HEK293T (cell line): ENCODE results near the gene C1orf87.
A peak's percentile ranks its signal among the peaks of the same experiment; 100 is the strongest.

Experiments
- CTCF ChIA-PET: fragments of 350-600 bp; formaldehyde crosslinking; extraction: SDS; loops from one replicate; lab custom pipeline; 2021; ENCODE audit warnings: antibody characterized with exemption, inconsistent platforms; lab: Yijun Ruan, JAX
- POLR2A ChIA-PET: fragments of 350-600 bp; formaldehyde crosslinking; extraction: SDS; loops from one replicate; lab custom pipeline; 2020; ENCODE audit warnings: antibody characterized with exemption, inconsistent platforms; lab: Yijun Ruan, JAX
- DNase-seq: peaks from one replicate; pipeline ENCODE4 v3.0.0; 2012; ENCODE audit warnings: mixed read lengths; ENCODE audit errors: extremely low spot score
- ARNT ChIP-seq: fragments of 450-650 bp; IDR thresholded peaks from 2 replicates; pipeline ENCODE4 v1.6.1; 2017; ENCODE audit warnings: mild to moderate bottlenecking
- BHLHE40 ChIP-seq: fragments of 450-650 bp; IDR thresholded peaks from 2 replicates; pipeline ENCODE4 v1.6.1; 2016; ENCODE audit warnings: mild to moderate bottlenecking, moderate library complexity, borderline replicate concordance
- CTBP1 ChIP-seq: fragments of 450-650 bp; IDR thresholded peaks from 2 replicates; pipeline ENCODE4 v1.6.1; 2016; ENCODE audit warnings: borderline replicate concordance
- ELF4 ChIP-seq: fragments of 450-650 bp; IDR thresholded peaks from 2 replicates; pipeline ENCODE4 v1.6.1; 2017; ENCODE audit warnings: antibody characterized with exemption
- FOXA1 ChIP-seq: fragments of 450-650 bp; IDR thresholded peaks from 2 replicates; pipeline ENCODE4 v1.6.1; 2016; ENCODE audit warnings: mild to moderate bottlenecking
- FOXK2 ChIP-seq: fragments of 450-650 bp; IDR thresholded peaks from 2 replicates; pipeline ENCODE4 v1.6.1; 2016; ENCODE audit warnings: mild to moderate bottlenecking
- FOXM1 ChIP-seq: fragments of 450-650 bp; IDR thresholded peaks from 2 replicates; pipeline ENCODE4 v1.6.1; 2017; ENCODE audit warnings: mild to moderate bottlenecking, borderline replicate concordance
- HDGF ChIP-seq: fragments of 450-650 bp; IDR thresholded peaks from 2 replicates; pipeline ENCODE4 v1.6.1; 2017; ENCODE audit warnings: antibody characterized with exemption, borderline replicate concordance
- L3MBTL2 ChIP-seq: fragments of 450-650 bp; conservative IDR thresholded peaks from 2 replicates; pipeline ENCODE4 v1.6.1; 2016; ENCODE audit warnings: mild to moderate bottlenecking
- LEF1 ChIP-seq: fragments of 450-650 bp; IDR thresholded peaks from 2 replicates; pipeline ENCODE4 v1.6.1; 2017; ENCODE audit warnings: mild to moderate bottlenecking, borderline replicate concordance
- NFRKB ChIP-seq: fragments of 450-650 bp; IDR thresholded peaks from 2 replicates; pipeline ENCODE4 v1.6.1; 2016; ENCODE audit warnings: mild to moderate bottlenecking, moderate library complexity
- PKNOX1 ChIP-seq: fragments of 450-650 bp; IDR thresholded peaks from 2 replicates; pipeline ENCODE4 v1.6.1; 2016
- SP1 ChIP-seq: fragments of 450-650 bp; IDR thresholded peaks from 2 replicates; pipeline ENCODE4 v1.6.1; 2017
- SUZ12 ChIP-seq: fragments of 450-650 bp; IDR thresholded peaks from 2 replicates; pipeline ENCODE4 v1.6.1; 2016; ENCODE audit warnings: mild to moderate bottlenecking
- TARDBP ChIP-seq: fragments of 450-650 bp; IDR thresholded peaks from 2 replicates; pipeline ENCODE4 v1.6.1; 2016
- ZNF384 ChIP-seq: fragments of 450-650 bp; IDR thresholded peaks from 2 replicates; pipeline ENCODE4 v1.6.1; 2016

Gene C1orf87

GRCh38 chr1:59952065-59952464, 121.5 kb downstream of the C1orf87 start:
- TF ChIP-seq FOXK2 (no peak), BHLHE40 (no peak), HDGF (no peak), L3MBTL2 (no peak), PKNOX1 (no peak), NFRKB (no peak), FOXM1 (no peak), ZNF384 (no peak), FOXA1 (no peak), SP1 (no peak), TARDBP (no peak), SUZ12 (no peak), LEF1 (no peak), ELF4 (no peak), ARNT (no peak), CTBP1 (no peak)
- ChIA-PET POLR2A (no interaction called here), CTCF (interaction anchor here (1.0 to 1.5 kb wide), 2 partner anchors 19 to 73 kb away, joined by 3 to 4 read pairs; no protein-coding TSS in a partner anchor)
- DNase-seq, result no peak

GRCh38 chr1:59949648-59950047, 123.9 kb downstream of the C1orf87 start:
- POLR2A ChIA-PET, result interaction anchor here (1.3 kb wide), 1 partner anchor 135 kb away, joined by 4 read pairs; the partner anchor contains the start of gene HOOK1
- no peak for TF ChIP-seq PKNOX1
- no peak for TF ChIP-seq ZNF384
- no peak for TF ChIP-seq CTBP1
- no peak for TF ChIP-seq TARDBP
- TF ChIP-seq L3MBTL2, result no peak
- TF ChIP-seq ELF4, result no peak
- no peak for TF ChIP-seq LEF1
- TF ChIP-seq FOXM1, result no peak
- TF ChIP-seq ARNT, result no peak
- TF ChIP-seq NFRKB, result no peak
- no peak for TF ChIP-seq BHLHE40
- no peak for TF ChIP-seq SP1
- TF ChIP-seq SUZ12, result no peak
- no peak for TF ChIP-seq FOXA1
- TF ChIP-seq FOXK2, result no peak
- no peak for TF ChIP-seq HDGF
- CTCF ChIA-PET, result interaction anchor here (0.5 to 1.7 kb wide), 2 partner anchors 17 to 71 kb away, joined by 5 read pairs; no protein-coding TSS in a partner anchor
- DNase-seq, result no peak

GRCh38 chr1:59948990-59949389, 124.6 kb downstream of the C1orf87 start:
- POLR2A ChIA-PET, result interaction anchor here (1.3 kb wide), 1 partner anchor 134 kb away, joined by 4 read pairs; the partner anchor contains the start of gene HOOK1
- CTCF ChIA-PET, result interaction anchor here (0.5 to 1.7 kb wide), 2 partner anchors 17 to 70 kb away, joined by 5 read pairs; no protein-coding TSS in a partner anchor
- DNase-seq, result no peak

GRCh38 chr1:59947047-59947938, 126.3 kb downstream of the C1orf87 start:
- POLR2A ChIA-PET, result interaction anchor here (1.0 kb wide), 1 partner anchor 68 kb away, joined by 3 read pairs; no protein-coding TSS in a partner anchor
- TF ChIP-seq TARDBP (no peak), ELF4 (no peak), PKNOX1 (no peak), FOXM1 (no peak), HDGF (no peak), L3MBTL2 (no peak), SUZ12 (no peak)
- peak; percentile 93 for DNase-seq
- CTCF ChIA-PET, result interaction anchor here (0.6 to 3.4 kb wide), 21 partner anchors 10 to 887 kb away, joined by 3 to 86 read pairs (median 5); partner anchors contain the start of gene CYP2J2

More at GRCh38 chr1:59948990-59949389, 124.6 kb downstream of the C1orf87 start:
- no peak for TF ChIP-seq TARDBP
- TF ChIP-seq SUZ12, result no peak
- TF ChIP-seq FOXA1, result no peak
- no peak for TF ChIP-seq L3MBTL2
- TF ChIP-seq FOXK2, result no peak
- no peak for TF ChIP-seq BHLHE40
- TF ChIP-seq PKNOX1, result no peak
- no peak for TF ChIP-seq ELF4
- no peak for TF ChIP-seq ZNF384
- TF ChIP-seq NFRKB, result no peak
- no peak for TF ChIP-seq CTBP1
- no peak for TF ChIP-seq ARNT
- no peak for TF ChIP-seq FOXM1
- no peak for TF ChIP-seq HDGF
- TF ChIP-seq SP1, result no peak
- no peak for TF ChIP-seq LEF1

GRCh38 chr1:59945790-59946189, 127.8 kb downstream of the C1orf87 start:
- CTCF ChIA-PET, result interaction anchor here (0.7 to 3.4 kb wide), 2 partner anchors 19 to 67 kb away, joined by 3 to 86 read pairs; partner anchors contain the start of gene CYP2J2

More at GRCh38 chr1:59945790-59946189, 127.8 kb downstream of the C1orf87 start:
- no peak for TF ChIP-seq BHLHE40
- TF ChIP-seq SP1, result no peak
- no peak for TF ChIP-seq SUZ12
- no peak for TF ChIP-seq CTBP1
- no peak for TF ChIP-seq HDGF
- TF ChIP-seq LEF1, result no peak
- TF ChIP-seq TARDBP, result no peak
- POLR2A ChIA-PET, result no interaction called here
- DNase-seq, result no peak
